GM12878 (cell line): ENCODE data around the gene MTFMT. TPM values are rescaled to one million over a fixed set of nuclear protein-coding genes. Genes with fewer than 3 reads are reported as not detected.

Experiments used
- ATAC-seq: fragments of 200-7000 bp; cut with Tn5 transposase; 3 replicates; pipeline ENCODE4 v1.9.1; 2020; ENCODE audit warnings: mild to moderate bottlenecking, moderate library complexity
- BruUV-seq: library from RNA; stranded (reverse); fragments of 400-500 nt; replicated peaks from 2 replicates; lab custom pipeline; 2021; lab: Mats Ljungman, UMichigan
- CTCF ChIA-PET: fragments of 300-600 bp; sonication (Branson Sonifier 250); formaldehyde crosslinking; extraction: SDS; loops from one replicate; lab custom pipeline; 2021; ENCODE audit warnings: inconsistent platforms; lab: Yijun Ruan, JAX
- POLR2A ChIA-PET: fragments of 350-600 bp; formaldehyde crosslinking; extraction: SDS; loops from one replicate; lab custom pipeline; 2021; ENCODE audit warnings: inconsistent platforms; lab: Charles Lee
- RAD21 ChIA-PET: fragments of 300-600 bp; sonication (Branson Sonifier 250); formaldehyde crosslinking; loops from one replicate; lab custom pipeline; 2023; ENCODE audit warnings: antibody characterized with exemption; ENCODE audit not compliant: unreplicated experiment; lab: Charles Lee
- SMC1A ChIA-PET: fragments of 300-600 bp; sonication (Branson Sonifier 250); formaldehyde crosslinking; loops from one replicate; lab custom pipeline; 2023; ENCODE audit not compliant: unreplicated experiment, uncharacterized antibody; lab: Charles Lee
- DNase-seq: peaks from one replicate; pipeline ENCODE4 v3.0.0-alpha.2; 2011; ENCODE audit warnings: low read depth, low spot score
- FAIRE-seq: peaks from 3 replicates; lab custom pipeline; 2011; peaks lifted over from hg19 to GRCh38; lab: Jason Lieb, UNC
- H2AFZ ChIP-seq: 2 replicates; pipeline ENCODE4 v1.6.0; 2011; ENCODE audit warnings: low read depth, low read length, control low read depth; ENCODE audit not compliant: control insufficient read depth
- H3K27ac ChIP-seq: 2 replicates; pipeline ENCODE4 v1.5.1; 2011; ENCODE audit warnings: control low read depth; ENCODE audit not compliant: control insufficient read depth, insufficient read depth
- H3K27me3 ChIP-seq, 2 experiments: replicated peaks in 1 of 2; 2 replicates each; pipeline versions ENCODE4 v1.6.0 to v1.6.1; 2011; ENCODE audit warnings: low read length in 1 of 2; ENCODE audit not compliant: control insufficient read depth in 2 of 2, insufficient read depth in 2 of 2
- H3K36me3 ChIP-seq, 2 experiments: 2 replicates each; pipeline ENCODE4 v1.5.1; 2011; ENCODE audit warnings: low read length in 1 of 2; ENCODE audit not compliant: control insufficient read depth in 2 of 2, insufficient read depth in 2 of 2
- H3K4me1 ChIP-seq: 2 replicates; pipeline ENCODE4 v1.6.1; 2011; ENCODE audit warnings: mild to moderate bottlenecking, low read length, moderate library complexity, mixed read lengths; ENCODE audit not compliant: control insufficient read depth, insufficient read depth
- H3K4me2 ChIP-seq: 2 replicates; pipeline ENCODE4 v1.6.0; 2011; ENCODE audit warnings: control low read depth; ENCODE audit not compliant: control insufficient read depth, insufficient read depth
- H3K4me3 ChIP-seq: fragments of 200-600 bp; sonication (generic); 2 replicates; pipeline ENCODE4 v1.5.1; 2016
- H3K79me2 ChIP-seq: 2 replicates; pipeline ENCODE4 v1.6.0; 2011; ENCODE audit warnings: low read length; ENCODE audit not compliant: control insufficient read depth, insufficient read depth
- H3K9ac ChIP-seq: 2 replicates; pipeline ENCODE4 v1.8.0; 2011; ENCODE audit warnings: low read length, control low read depth, mixed read lengths; ENCODE audit not compliant: control insufficient read depth, insufficient read depth
- H3K9me3 ChIP-seq: replicated peaks from 3 replicates; pipeline ENCODE4 v1.5.1; 2011; ENCODE audit warnings: mild to moderate bottlenecking, low read length; ENCODE audit not compliant: control insufficient read depth, insufficient read depth
- H4K20me1 ChIP-seq: 2 replicates; pipeline ENCODE4 v1.6.0; 2011; ENCODE audit not compliant: control insufficient read depth, insufficient read depth
- ASH2L ChIP-seq: fragments of 300-600, 200-600 bp; sonication (generic); IDR thresholded peaks from 2 replicates; pipeline ENCODE4 v1.6.1; 2017; ENCODE audit warnings: low read depth, mild to moderate bottlenecking, borderline replicate concordance
- BACH1 ChIP-seq: fragments of 450-650 bp; IDR thresholded peaks from 2 replicates; pipeline ENCODE4 v1.6.1; 2017; ENCODE audit warnings: mild to moderate bottlenecking, borderline replicate concordance
- BCL11A ChIP-seq: IDR thresholded peaks from 2 replicates; pipeline ENCODE4 v1.6.1; 2011; ENCODE audit warnings: low read depth, low read length
- CEBPB ChIP-seq, 2 experiments: fragments of 150-350 bp in 1 of 2; IDR thresholded peaks; 2 replicates each; pipeline ENCODE4 v1.6.1; 2012 to 2014; ENCODE audit warnings: low read depth in 2 of 2, low read length in 2 of 2, borderline replicate concordance in 1 of 2, inconsistent platforms in 1 of 2
- CHD1 ChIP-seq: IDR thresholded peaks from 2 replicates; pipeline ENCODE4 v1.6.1; 2012; ENCODE audit warnings: low read depth, low read length, improper control_type of control experiment
- GATAD2B ChIP-seq: fragments of 450-650 bp; conservative IDR thresholded peaks from 2 replicates; pipeline ENCODE4 v1.6.1; 2017; ENCODE audit warnings: low read depth, mild to moderate bottlenecking, moderate library complexity
- JUND ChIP-seq: IDR thresholded peaks from 2 replicates; pipeline ENCODE4 v1.6.1; 2012; ENCODE audit warnings: low read depth, mild to moderate bottlenecking, low read length, improper control_type of control experiment, moderate library complexity
- NFIC ChIP-seq: IDR thresholded peaks from 2 replicates; pipeline ENCODE4 v1.6.1; 2012; ENCODE audit warnings: low read depth, mild to moderate bottlenecking, inconsistent platforms, low read length, moderate library complexity
- NRF1 ChIP-seq: conservative IDR thresholded peaks from 2 replicates; pipeline ENCODE4 v1.6.1; 2011; ENCODE audit warnings: mild to moderate bottlenecking, low read depth, low read length, improper control_type of control experiment
- TBL1XR1 ChIP-seq: IDR thresholded peaks from 2 replicates; pipeline ENCODE4 v1.6.1; 2012; ENCODE audit warnings: low read depth, low read length, improper control_type of control experiment
- USF1 ChIP-seq: IDR thresholded peaks from 2 replicates; pipeline ENCODE4 v1.6.1; 2011; ENCODE audit warnings: borderline replicate concordance, low read depth, mild to moderate bottlenecking, moderate library complexity, mixed read lengths, low read length; ENCODE audit not compliant: insufficient read depth; ENCODE audit errors: extremely low read length
- YBX1 ChIP-seq: fragments of 450-650 bp; IDR thresholded peaks from 2 replicates; pipeline ENCODE4 v1.6.1; 2016; ENCODE audit warnings: antibody characterized with exemption
- ZNF207 ChIP-seq: fragments of 450-650 bp; IDR thresholded peaks from 2 replicates; pipeline ENCODE4 v1.6.1; 2014; ENCODE audit warnings: antibody characterized with exemption, mild to moderate bottlenecking, borderline replicate concordance
- WGBS: methylation state at CpG from one replicate; pipeline ENCODE4 v1.1.6; 2016; ENCODE audit warnings: low lambda C conversion rate; ENCODE audit not compliant: insufficient replicate concordance, insufficient coverage; ENCODE audit errors: missing lambda C conversion rate; 5-methylcytosine and 5-hydroxymethylcytosine counted together
- in situ Hi-C: fragments of 300-500 bp; cut with MboI; formaldehyde crosslinking; loops from 9 replicates; pipeline ENCODE4 v1.14.3; 2018; ENCODE audit warnings: mixed read lengths
- intact Hi-C: fragments of 100-400 bp; cut with micrococcal nuclease; formaldehyde crosslinking; loops from one replicate; pipeline ENCODE4 v1.14.2; 2022; ENCODE audit not compliant: unreplicated experiment
- polyA plus RNA-seq, 11 experiments: library from polyadenylated mRNA; depleted of rRNA in 4 of 11; unstranded in 6 of 11; stranded (reverse) in 5 of 11; fragments of >200 nt; fragmentation: Nextera tagmentation in 4 of 11; fragmentation: Illumina TruSeq in 1 of 11; extraction: Ambion mirVana in 4 of 11; extraction: Trizol in 1 of 11; gene quantifications; 1 replicate in 1 of 11; 2 replicates in 10 of 11; pipeline versions ENCODE4 v1.2.1 to v1.2.3, GENCODE V29; 2011 to 2016; ENCODE audit warnings: inconsistent platforms in 2 of 11, missing spikeins in 2 of 11, low read depth in 1 of 11
- total RNA-seq, 4 experiments: library from RNA; depleted of rRNA in 3 of 4; stranded (reverse); fragments of >200 nt in 3 of 4; fragmentation: Illumina TruSeq in 1 of 4; extraction: Trizol in 1 of 4; gene quantifications; 2 replicates each; pipeline versions ENCODE4 v1.2.1 to v1.2.3, GENCODE V29; 2013 to 2021
- TF ChIP-seq, protein P1 (sequence below): IDR thresholded peaks from 2 replicates; pipeline ENCODE4 v1.6.1; 2012; ENCODE audit warnings: low read length, inconsistent platforms

The MTFMT gene
- total and polyA plus RNA-seq, 10 of the 15 experiments (the other 5 are each of a cell fraction or from before 2014, with no cell fraction given), result 1.7 to 29.8 (median 17.4) TPM

DNA sequence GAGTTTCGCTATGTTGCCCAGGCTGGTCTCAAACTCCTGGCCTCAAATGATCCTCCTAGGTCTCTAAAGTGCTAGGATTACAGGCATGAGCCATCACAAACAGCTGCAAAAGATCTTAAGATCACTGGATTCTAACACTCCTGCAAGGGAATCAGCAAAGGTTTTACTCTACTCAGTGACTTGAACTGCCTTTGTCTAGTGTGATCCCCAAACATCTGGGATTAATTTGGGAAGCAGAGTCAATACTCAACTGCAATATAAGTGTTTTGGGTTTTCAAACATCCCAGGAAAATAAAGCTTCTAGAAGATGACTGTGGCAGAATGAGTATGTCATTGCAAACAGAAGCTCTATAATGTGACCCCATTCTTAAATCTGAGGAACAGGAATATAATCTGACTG is 47.0 kb downstream of the MTFMT start (continued):
- no peak for TF ChIP-seq USF1
- no peak for TF ChIP-seq GATAD2B
- TF ChIP-seq YBX1, result no peak

GRCh38 chr15:64981812-64982431 is 47.5 kb downstream of the MTFMT start:
- Histone ChIP-seq H3K4me1 (peaks cover 7% of the 10 kb centered on the region), H3K36me3 (peaks cover 0 to 12% of the 10 kb centered on the region in 2 experiments; a peak in 2 of 4 replicates), H3K27ac (no peak overlapping the region), H3K27me3 (no peaks in the 10 kb centered on the region), H2AFZ (no peak overlapping the region)
- WGBS, result 97% methylated on average over 6 of the region's 6 CpGs
- no peak for ATAC-seq
- TF ChIP-seq NRF1, result no peak
- TF ChIP-seq BACH1, result no peak
- TF ChIP-seq ZNF207, result no peak
- no peak for TF ChIP-seq CHD1
- TF ChIP-seq NFIC, result no peak
- TF ChIP-seq, protein P1, sequence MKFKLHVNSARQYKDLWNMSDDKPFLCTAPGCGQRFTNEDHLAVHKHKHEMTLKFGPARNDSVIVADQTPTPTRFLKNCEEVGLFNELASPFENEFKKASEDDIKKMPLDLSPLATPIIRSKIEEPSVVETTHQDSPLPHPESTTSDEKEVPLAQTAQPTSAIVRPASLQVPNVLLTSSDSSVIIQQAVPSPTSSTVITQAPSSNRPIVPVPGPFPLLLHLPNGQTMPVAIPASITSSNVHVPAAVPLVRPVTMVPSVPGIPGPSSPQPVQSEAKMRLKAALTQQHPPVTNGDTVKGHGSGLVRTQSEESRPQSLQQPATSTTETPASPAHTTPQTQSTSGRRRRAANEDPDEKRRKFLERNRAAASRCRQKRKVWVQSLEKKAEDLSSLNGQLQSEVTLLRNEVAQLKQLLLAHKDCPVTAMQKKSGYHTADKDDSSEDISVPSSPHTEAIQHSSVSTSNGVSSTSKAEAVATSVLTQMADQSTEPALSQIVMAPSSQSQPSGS, result no peak
- TF ChIP-seq GATAD2B, result no peak
- no peak for TF ChIP-seq JUND
- TF ChIP-seq ASH2L, result no peak
- TF ChIP-seq CEBPB (IDR thresholded peaks at IDR 0.05; ENCODE audit: borderline replicate concordance in 1 of 2, low read depth in 2 of 2, low read length in 2 of 2), result no peak
- TF ChIP-seq BCL11A, result no peak
- TF ChIP-seq TBL1XR1, result no peak
- TF ChIP-seq, all 136 proteins: peak for 0
- Histone ChIP-seq H4K20me1 (no peaks in the 10 kb centered on the region), H3K4me3 (no peak overlapping the region), H3K79me2 (peaks cover 18% of the 10 kb centered on the region), H3K9me3 (no peaks in the 10 kb centered on the region), H3K4me2 (0 out of 2 replicates have a peak overlapping the region, but pooled peaks have one; percentile 25), H3K9ac (no peak overlapping the region)
- no TSS peak for BruUV-seq
- ChIA-PET SMC1A (interaction anchor here (0.6 to 1.4 kb wide), 6 partner anchors 12 to 250 kb away, joined by 3 to 6 read pairs (median 4); no protein-coding TSS in a partner anchor), RAD21 (interaction anchor here (1.4 kb wide), 1 partner anchor 251 kb away, joined by 3 read pairs; no protein-coding TSS in a partner anchor), POLR2A (interaction anchor here (0.6 to 1.4 kb wide), 3 partner anchors 15 to 1107 kb away, joined by 3 to 4 read pairs (median 4); partner anchors contain the start of gene PIF1), CTCF (interaction anchor here (1.0 to 1.4 kb wide), 3 partner anchors 10 to 74 kb away, joined by 3 to 4 read pairs (median 3); no protein-coding TSS in a partner anchor)
- in situ Hi-C loops (no loop called here), intact Hi-C loops (loop anchor here (10.0 kb wide), 1 partner anchor 157 kb away; the partner anchor contains the start of gene PIF1)
- FAIRE-seq (no peak), DNase-seq (no peak)
